HG02943 (cell line): ENCODE data around the gene RPL5.
A peak's percentile ranks its signal among the peaks of the same experiment; 100 is the strongest.
"Not testable (repeated sequence)": the region's sequence is repeated elsewhere in the genome, so short reads cannot be mapped to it uniquely, and the experiment has no call there.

Experiments used
- ATAC-seq: cut with Tn5 transposase; IDR thresholded peaks from one replicate; pipeline ENCODE4 v1.9.1; 2021; ENCODE audit warnings: mild to moderate bottlenecking, low read depth, moderate library complexity; ENCODE audit not compliant: unreplicated experiment

The RPL5 gene

DNA sequence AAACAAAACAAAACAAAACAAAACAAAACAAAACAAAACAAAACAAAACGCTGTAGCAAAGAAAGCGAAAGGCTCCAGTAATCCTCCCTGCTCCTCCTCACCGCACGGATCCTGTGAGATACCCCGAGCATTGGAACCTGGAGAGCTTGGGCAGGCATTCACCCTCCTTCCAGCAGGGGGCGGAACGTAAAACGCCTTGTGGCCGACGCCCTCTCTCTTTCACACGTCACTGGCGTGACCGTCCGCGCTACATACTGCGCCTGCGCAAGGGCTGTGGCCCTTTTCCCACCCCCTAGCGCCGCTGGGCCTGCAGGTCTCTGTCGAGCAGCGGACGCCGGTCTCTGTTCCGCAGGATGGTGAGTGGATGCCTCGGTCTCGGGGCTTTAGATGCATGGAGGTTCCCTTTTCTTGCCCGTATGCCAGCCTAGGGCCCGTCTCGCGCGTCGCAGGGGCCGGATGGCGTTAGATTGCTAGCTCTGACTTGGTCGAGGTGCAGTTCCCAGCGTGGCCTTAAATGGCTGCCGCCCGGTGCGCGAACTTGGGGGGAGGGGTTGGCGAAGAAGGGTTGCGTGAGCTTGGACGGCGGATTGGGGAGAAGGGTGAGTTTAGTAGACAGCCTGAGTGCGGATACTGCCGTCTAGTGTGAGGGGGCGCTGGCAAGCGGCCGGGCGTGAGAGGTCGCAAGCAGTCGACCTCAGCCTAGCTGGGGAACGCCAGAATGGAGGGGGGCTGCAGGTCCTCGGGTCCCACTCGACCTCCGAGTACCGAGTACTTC lies at the start of gene RPL5:
TSS of gene RPL5 (plus strand) at position 279 of the 775 bp plus-strand sequence. CDS start at position 354, 75 bp downstream.
- peak; percentile 90 for ATAC-seq

DNA sequence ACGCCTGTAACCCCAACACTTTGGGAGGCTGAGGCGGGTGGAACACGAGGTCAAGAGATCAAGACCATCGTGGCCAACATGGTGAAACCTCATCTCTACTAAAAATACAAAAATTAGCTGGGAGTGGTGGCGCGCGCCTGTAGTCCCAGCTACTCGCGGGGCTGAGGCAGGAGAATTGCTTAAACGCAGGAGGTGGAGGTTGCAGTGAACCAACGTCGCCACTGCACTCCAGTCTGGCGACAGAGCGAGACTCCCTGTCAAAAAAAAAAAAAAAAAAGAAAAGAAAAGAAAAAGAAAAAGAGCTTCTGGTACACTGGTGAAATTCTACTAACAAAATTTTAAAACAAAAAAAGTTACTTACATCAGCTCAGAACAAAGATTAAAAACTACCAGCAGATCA lies 48.3 kb upstream of the RPL5 start:
- not testable (repeated sequence) for ATAC-seq

DNA sequence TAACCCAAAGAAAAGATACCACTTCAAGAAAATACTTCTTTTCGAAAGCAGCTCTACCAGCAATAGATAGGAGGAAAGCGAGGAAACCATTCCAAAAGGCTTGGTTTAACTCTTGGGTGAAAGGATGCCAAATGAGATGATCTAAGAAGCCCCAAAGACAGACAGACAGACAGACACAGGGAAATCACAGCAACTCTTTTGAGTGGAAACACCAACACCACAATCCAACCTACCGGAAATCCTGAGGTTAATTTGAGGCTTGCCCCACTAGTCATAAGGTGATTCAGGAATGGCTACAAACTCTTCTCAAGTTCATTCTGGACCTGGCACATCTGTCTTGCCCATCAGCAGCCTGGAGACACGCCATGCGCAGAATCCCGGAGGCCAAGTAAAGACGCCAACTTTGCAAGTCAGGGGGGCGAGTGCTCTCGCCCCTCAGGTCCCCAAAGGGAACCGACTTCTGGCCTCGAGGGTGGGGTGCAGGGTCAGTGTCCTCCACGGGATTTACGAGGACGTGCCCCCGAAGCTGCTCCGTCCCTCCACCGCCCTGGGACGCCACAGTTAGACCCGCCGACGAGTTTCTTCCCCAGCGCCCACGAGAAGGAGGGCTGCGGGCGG lies 47.7 kb upstream of the RPL5 start:
- peak; percentile 13 for ATAC-seq

DNA sequence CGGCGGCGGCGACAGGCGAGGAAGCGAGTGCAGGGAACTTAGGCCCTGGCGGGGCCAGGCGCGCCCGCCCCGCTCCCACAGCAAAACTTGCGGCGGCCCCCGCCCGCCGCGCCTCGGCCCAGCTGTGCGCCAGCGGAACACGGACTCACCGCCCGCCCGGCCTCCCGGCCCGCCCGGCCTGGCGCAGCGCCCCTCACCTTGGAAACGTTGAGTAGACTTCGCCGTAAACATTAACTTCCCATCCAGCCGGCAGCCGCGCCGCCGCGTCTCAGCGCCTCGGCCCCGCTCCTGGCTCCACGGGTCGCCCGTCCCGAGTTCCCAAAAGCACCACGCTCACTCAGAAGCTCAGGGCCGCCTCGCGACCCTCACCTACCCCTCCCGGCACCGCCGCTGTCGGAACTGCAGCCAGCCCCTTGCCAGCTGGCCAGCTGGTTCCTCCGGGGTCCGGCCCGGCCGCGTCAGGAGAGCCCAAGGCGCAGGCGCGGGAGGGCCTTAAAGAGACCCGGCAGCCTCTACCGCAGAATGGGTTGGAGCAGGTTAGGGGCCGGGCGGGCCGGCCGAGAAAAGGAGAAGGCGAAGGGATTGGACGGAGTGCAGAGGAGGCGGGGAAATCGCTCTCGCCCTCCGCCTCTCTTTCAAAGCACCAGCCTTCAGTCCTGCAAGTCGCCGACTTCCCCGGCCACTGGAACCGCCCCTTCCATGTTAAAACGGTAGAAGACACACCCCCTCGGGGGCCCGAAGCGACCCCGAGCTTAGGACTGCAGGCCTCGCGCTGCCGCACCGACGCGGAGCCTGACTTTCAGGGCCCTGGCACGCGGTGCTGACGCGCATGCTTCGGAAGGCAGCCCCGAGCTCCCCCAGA lies 47.0 kb upstream of the RPL5 start, which contains the start of gene EVI5:
TSS of gene EVI5 (minus strand) at position 470 of the 862 bp plus-strand sequence. CDS start 48,562 bp downstream, outside the sequence.
- ATAC-seq, result peak; percentile 90

DNA sequence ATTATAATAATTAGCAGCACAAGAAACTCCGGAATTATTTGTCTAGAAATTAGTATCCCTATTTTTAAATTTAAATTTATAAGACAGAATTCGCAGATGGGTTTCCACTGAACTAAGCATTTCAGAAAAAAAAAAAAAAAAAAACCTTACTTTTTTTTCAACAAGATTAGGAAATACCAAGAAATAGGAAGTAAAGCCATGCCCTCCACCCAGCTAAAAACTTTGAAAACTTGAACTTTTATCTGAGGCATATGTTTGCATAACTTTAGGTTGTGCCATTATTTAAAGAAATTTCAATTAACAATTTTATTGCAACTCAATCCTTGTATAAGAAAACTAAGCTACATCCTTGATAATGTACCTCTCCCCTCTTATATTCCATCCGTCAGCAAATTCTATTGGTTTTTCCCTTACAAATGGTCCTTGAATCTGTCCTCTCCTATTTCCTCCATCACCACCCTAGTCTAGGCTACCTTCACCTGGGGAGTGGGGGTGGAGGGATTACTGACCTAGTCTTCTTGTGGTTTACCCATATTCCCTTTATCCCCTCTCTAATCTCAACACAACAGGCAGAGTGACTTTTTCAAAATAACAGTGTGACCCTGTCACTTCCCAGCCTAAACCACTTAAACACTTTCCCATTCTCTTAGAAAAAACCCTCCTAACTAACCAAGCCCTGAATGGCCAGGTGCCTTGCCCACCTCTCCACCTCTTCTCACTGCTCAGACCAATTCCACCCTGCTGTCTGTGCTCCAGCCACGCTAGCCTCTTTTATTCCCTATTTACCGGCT lies 45.5 kb upstream of the RPL5 start:
- no peak for ATAC-seq

DNA sequence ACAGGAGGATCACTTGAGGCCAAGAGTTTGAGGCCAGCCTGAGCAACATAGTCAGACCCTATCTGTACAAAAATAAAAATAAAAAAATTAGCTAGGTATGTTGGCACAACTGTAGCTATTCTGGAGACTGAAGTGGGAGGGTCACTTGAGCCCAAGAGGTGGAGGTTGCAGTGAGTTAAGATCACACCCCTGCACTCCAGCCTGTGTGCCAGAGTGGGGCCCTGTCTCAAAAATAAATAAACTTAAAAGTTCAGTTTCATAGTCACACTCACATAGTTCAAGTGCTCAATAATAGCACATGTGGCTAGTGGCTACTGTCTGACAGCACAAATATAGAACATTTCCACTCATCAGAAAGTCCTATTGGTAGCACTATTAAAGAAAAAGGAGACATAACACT lies 41.8 kb upstream of the RPL5 start:
- ATAC-seq, result no peak

DNA sequence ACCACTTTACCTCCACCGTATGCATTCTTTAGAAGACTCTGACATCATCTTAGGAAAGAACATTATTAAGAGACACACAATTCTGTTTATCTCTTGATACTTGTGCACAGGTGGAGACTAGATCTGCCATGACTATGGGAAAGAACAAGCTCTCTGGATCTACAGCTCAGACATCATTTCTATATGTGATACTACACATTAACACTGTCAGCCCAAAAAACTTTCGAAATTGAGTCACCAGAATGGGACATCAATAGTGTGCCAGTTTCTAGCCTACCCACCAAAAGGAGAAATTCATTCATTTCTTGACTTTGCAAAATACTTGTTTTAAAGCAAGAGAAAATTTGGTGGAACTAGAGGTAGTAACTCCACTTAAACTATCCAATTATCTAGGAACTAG lies 41.0 kb upstream of the RPL5 start:
- no peak for ATAC-seq

DNA sequence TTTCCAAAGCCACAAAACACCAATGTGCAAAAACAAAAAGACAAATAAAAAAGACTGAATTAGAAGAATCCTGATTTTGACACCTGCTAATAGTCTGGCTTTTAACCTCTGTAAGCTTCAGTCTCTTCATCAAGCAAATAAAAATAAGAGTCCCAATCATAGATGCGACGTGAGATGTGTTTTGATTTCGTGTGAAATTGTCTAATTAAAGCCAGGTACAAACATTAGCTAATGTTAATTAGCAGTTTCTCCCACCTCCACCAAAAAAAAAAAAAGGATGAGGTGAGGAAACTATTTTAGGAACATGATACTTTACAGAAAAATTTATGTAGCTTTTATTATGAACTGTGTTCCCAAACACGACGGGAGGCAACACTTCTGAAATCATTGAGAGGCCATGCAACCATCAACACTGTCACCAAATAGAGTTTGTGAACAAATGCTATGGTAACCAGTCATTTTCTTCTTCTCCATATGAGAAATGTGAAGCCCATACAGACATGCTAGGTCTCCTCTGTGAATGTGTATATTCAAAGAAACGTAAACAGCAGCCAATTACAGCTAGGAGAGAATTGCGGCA lies 40.3 kb upstream of the RPL5 start:
- no peak for ATAC-seq

DNA sequence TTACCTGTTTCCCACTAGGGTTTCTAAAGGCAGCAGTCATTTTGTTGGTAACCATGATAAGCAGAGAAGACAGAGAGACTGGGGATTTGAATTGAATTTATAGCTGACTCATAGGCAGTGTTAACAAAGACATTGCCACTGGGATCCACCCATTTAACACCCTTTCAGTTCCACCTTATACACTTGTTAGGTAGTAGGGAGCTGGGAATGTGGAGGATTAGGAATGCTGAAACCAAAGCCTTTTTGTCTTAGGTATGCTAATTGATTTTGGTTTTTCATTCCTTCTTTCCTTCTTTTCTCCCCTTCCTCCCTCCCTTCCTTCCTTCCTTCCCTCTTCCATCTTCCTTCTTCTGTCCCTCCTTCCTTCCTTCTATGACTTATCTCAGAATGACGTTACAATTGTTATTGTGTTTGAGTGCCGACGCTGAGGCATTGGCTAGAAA lies 39.5 kb upstream of the RPL5 start:
- no peak for ATAC-seq

DNA sequence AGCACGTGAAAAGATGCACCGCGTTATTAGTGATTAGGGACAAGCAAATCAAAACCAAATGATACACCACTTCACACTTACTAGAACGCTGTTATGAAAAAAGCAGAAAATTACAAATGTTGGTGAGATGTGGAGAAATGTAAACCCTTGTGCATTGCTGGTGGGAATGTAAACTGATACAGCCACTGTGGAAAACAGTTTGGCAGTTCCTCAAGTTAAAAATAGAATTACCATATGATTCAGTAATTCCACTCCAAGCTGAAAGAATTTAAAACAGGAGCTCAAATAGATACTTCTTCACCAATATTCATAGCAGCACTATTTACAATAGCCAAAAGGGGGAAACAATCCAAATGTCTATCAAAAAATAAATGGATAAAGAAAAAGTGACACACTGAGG lies 36.7 kb upstream of the RPL5 start:
- no peak for ATAC-seq

DNA sequence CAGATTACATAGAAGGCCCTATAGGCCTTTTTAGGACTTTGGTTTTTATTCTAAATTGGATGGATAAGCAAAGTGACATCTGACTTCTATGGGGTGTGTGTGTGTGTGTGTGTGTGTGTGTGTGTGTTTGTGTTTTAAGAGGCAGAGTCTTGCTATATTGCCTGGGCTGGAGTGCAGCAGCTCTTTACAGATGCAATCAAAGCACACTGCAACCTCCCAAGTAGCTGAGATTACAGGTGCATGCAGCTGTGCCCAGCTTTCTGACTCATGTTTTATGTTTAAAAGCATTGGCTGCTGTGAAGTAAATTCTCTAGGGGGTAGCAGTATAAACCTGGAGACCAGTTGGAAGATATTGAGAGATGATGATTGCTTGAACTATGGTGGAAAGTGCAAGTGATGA lies 34.5 kb upstream of the RPL5 start:
- ATAC-seq, result no peak

DNA sequence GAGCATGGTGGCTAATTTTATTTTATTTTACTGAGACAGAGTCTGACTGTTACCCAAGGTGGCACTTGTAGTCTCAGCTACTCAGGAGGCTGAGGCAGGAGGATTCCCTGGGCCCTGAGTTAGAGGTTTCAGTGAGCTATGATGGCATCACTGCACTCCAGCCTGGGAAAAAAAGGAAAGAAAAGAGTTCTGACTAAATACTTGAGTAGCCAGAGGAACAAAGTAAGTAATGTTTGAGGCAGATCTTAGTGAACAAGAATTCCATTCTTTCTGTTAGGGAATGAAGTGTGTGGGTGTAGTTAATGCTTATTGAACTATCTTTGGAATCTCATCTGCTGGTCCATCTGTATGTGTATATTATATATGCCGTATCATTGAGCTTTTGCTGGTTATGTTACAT lies 33.9 kb upstream of the RPL5 start:
- no peak for ATAC-seq

DNA sequence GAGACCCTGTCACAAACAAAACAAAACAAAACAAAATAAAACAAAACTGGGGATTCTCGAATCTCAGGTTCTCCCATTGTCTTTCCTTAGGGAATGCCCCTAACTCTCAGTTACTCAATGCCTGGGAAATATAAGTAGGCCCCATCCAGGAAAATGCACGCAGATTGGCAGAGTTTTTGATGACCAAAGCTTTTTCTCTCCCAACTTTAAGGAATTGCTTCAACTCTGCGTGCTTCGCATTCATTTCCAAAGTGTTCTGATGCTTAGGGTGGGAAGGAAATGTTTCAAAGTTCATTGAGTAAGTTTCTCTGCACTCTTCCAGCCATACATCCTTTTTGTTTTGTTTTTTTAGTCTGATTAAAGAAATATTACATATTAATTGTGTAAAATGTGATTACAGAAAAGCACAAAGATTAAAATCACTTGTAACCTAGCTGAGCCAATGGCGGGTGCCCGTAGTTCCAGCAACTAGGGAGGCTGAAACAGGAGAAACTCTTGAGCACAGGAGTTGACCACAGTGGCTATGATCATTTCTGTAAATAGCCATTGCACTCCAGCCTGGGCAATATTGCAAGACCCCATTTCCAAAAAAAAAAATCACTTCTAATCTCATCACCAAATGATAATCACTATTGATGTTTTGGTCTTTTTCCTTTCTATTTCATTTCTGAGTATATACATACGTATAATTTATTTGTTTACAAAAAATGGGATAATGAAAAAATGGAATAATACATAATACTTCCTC lies 28.5 kb upstream of the RPL5 start:
- no peak for ATAC-seq

DNA sequence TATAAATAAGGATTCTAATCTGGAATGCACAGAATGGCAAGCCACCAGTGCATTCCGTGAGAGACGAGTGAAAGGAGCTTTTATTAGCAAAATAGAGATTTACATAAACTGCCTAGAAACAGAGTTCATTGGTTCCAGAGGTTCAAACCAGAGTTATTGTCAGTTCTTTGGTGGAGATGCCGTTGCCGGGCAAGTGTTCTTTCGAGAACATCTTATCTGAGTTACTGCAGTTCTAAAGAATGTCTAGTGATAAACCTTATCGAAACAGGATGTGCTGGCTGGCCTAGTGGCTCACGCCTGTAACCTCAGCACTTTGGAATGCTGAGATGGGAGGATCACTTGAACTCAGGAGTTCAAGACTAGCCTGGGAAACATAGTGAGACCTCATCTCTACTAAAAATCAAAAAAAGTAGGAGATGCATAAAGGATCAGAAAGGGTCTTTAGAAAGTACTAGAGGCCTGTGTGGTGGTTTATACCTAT lies 27.1 kb upstream of the RPL5 start:
- ATAC-seq, result no peak

DNA sequence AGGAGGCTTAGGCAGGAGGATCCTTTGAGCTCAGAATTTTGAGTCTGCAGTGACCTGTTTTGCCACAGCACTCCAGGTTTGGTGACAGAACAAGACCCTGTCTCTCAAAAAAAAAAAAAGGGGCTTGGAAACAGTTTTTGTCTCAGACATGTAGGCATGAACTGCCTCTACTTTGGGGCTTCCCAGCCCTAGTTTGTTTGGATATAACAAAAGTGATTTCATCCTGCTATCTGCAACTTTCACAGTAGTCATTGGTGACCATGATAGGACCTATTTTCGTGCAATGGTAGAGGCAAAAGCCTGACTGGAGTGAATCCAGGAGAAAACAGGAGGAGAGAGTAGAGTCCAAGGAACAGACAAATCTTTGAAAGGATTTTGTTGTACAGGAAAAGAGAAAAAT lies 26.6 kb upstream of the RPL5 start:
- no peak for ATAC-seq

DNA sequence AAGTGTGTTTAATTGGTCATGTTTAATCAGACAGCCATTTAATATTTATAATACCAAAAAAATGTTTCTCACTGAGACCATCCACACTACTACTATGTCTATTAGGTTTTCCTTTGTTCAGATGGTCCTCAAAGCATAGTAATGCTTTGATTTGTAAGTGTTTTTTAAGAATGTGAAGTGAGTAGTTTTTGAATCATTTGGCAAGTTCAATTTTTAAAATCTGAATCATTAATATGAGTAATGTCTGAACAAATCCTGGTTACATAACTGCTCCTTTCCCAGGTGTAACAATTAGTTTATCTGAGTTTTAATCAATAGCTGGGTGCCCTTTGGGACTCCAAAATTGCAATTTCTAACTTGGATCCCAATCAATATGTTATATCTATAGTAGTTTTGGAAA lies 23.5 kb upstream of the RPL5 start:
- no peak for ATAC-seq

DNA sequence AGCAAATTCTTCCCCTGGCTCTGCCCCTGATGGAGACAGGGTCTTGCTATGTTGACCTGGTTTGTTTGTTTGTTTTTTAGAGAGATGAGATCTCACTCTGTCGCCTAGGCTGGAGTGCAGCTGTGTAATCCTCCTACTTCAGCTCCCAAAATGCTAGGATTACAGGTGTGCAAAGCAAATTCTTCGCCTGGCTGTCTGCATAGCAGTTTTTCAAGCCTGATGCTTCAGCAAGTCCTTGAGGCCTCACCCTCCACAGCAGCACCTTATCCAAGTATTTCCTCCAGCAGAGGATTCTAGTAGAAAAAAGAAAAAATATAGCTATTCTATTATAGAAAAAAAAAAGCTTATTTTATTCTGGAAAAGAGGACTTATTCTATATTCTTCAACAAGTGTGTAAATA lies 15.1 kb upstream of the RPL5 start:
- ATAC-seq, result no peak

DNA sequence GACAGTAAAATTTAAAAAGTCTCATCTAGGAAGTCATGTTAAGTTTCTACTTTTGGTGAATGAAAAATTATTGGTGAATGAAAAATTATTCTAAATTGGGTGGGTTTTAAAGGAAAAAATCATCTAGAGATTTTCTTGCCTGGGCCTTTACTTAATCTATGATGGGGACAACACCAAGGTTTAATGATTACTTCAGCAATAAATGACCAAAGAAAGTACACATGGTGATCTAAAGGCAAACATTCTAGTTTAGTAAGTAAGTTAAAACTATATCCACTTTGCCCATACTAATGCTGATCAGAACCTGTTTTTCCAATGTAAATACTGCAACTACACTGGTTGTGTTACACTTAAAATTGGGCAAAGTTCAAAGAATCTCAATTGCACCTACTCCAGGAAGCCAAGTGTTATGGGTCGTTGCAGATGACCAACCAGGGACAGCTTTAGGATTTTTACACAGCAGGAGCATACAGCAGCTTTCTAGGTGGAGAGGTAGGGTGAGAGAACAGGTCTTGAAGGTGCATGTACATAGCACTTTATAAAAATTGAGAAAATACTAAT lies 14.6 kb upstream of the RPL5 start:
- ATAC-seq, result no peak
